ENCODE data around the gene CAV2. TPM values are rescaled to one million over a fixed set of nuclear protein-coding genes. Genes with fewer than 3 reads are reported as not detected.

CAV2 gene
- total and polyA plus RNA-seq, 9 of the 15 experiments (the other 6 are each of a cell fraction or from before 2014, with no cell fraction given) = 16.1 to 137 (median 38.3) TPM

DNA sequence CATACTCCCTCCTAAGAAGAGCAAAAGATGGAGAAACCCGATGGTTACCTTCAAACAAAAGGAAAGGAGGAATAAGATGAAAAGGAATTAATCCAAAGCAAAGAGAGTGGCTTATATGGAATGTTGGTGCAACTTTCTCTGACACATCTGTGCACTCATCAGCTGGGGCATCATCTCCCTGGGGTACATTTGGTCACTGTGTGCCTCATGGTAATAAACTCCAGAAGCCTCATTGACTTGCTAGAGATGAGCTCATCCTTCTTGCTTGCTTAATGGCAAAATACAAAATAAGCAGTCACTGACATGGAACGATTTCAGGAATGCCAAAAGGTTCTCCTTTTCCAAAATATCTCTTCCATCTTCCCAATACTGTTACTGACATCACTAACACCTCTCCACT is 47.8 kb downstream of the CAV2 start:
- no peak for DNase-seq (ENCODE audit: extremely low read depth in 1 of 4, low spot score in 3 of 4)
- no TSS peak for BruUV-seq (replicated peaks)
- H3K27ac ChIP-seq (ENCODE audit: extremely low read depth, low read depth, low read length) = no peak overlapping the region
- H3K79me2 ChIP-seq (ENCODE audit: control insufficient read depth, insufficient read depth, low read length) = no peaks in the 10 kb centered on the region
- no peak for TF ChIP-seq ZNF717 (CRISPR knock-in tag; IDR thresholded peaks at IDR 0.05)
- TF ChIP-seq, protein P1, sequence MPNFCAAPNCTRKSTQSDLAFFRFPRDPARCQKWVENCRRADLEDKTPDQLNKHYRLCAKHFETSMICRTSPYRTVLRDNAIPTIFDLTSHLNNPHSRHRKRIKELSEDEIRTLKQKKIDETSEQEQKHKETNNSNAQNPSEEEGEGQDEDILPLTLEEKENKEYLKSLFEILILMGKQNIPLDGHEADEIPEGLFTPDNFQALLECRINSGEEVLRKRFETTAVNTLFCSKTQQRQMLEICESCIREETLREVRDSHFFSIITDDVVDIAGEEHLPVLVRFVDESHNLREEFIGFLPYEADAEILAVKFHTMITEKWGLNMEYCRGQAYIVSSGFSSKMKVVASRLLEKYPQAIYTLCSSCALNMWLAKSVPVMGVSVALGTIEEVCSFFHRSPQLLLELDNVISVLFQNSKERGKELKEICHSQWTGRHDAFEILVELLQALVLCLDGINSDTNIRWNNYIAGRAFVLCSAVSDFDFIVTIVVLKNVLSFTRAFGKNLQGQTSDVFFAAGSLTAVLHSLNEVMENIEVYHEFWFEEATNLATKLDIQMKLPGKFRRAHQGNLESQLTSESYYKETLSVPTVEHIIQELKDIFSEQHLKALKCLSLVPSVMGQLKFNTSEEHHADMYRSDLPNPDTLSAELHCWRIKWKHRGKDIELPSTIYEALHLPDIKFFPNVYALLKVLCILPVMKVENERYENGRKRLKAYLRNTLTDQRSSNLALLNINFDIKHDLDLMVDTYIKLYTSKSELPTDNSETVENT (CRISPR knock-in tag; IDR thresholded peaks at IDR 0.05) = no peak
- no peak for TF ChIP-seq SIN3B (IDR thresholded peaks at IDR 0.05; ENCODE audit: low read depth)
- TF ChIP-seq SAFB (IDR thresholded peaks at IDR 0.05; ENCODE audit: borderline replicate concordance, low read depth, low read length) = no peak
- TF ChIP-seq SRF (CRISPR knock-in tag; IDR thresholded peaks at IDR 0.05) = no peak
- TF ChIP-seq BRCA1 (IDR thresholded peaks at IDR 0.05) = no peak
- TF ChIP-seq BRCA1 (CRISPR knock-in tag; IDR thresholded peaks at IDR 0.05) = no peak
- no peak for TF ChIP-seq NCOR1 (IDR thresholded peaks at IDR 0.05)
- TF ChIP-seq ZNF778 (CRISPR knock-in tag; IDR thresholded peaks at IDR 0.05) = no peak
- TF ChIP-seq YY1 (IDR thresholded peaks at IDR 0.05; ENCODE audit: borderline replicate concordance in 1 of 3, control insufficient read depth in 1 of 3, extremely low read depth in 1 of 3, insufficient read depth in 3 of 3, insufficient read length in 1 of 3, insufficient replicate concordance in 2 of 3, low read depth in 1 of 3, low read length in 2 of 3) = no peak
- TF ChIP-seq PML (IDR thresholded peaks at IDR 0.05; ENCODE audit: low read length) = no peak
- no peak for TF ChIP-seq ZNF324 (CRISPR knock-in tag; IDR thresholded peaks at IDR 0.05)
- no peak for TF ChIP-seq MEF2D (tag; conservative IDR thresholded peaks at IDR 0.05; ENCODE audit: low read depth)
- TF ChIP-seq ZNF76 (CRISPR knock-in tag; IDR thresholded peaks at IDR 0.05; ENCODE audit: borderline replicate concordance) = no peak
- TF ChIP-seq STAT5A (IDR thresholded peaks at IDR 0.05; ENCODE audit: borderline replicate concordance, low read length) = no peak
- no peak for TF ChIP-seq NONO (IDR thresholded peaks at IDR 0.05; ENCODE audit: low read depth in 2 of 2, low read length in 1 of 2)
- no peak for FAIRE-seq
- H3K9ac ChIP-seq (ENCODE audit: insufficient read depth in 1 of 2, low read depth in 2 of 2, low read length in 2 of 2) = no peak overlapping the region
- ChIA-PET CTCF (ENCODE audit: low intra/inter-chr PET ratio) (no interaction called here), POLR2A (interaction anchor here (1.0 kb wide), 1 partner anchor 12 kb away, joined by 3 read pairs; no protein-coding TSS in a partner anchor)
- no peaks in the 10 kb centered on the region for H3K9me1 ChIP-seq (ENCODE audit: control insufficient read depth, insufficient read depth, low read length)
- H2AFZ ChIP-seq (ENCODE audit: low read depth, low read length) = no peak overlapping the region
- H3K4me2 ChIP-seq (ENCODE audit: insufficient read depth, low read length) = no peak overlapping the region
- 4% methylated on average over 2 of the region's 2 CpGs for WGBS (ENCODE audit: insufficient coverage, low coverage, missing lambda C conversion rate)
- in situ Hi-C loops (cut with MboI) (no loop called here), intact Hi-C loops (cut with micrococcal nuclease) (no loop called here)
- peaks cover 6 to 10% of the 10 kb centered on the region in 2 experiments; a peak in 2 of 5 replicates for H3K27me3 ChIP-seq (ENCODE audit: control insufficient read depth in 2 of 2, insufficient read depth in 2 of 2, low read length in 2 of 2)
- no peaks in the 10 kb centered on the region for H3K9me3 ChIP-seq (replicated peaks; ENCODE audit: control insufficient read depth, insufficient read depth, low read depth, low read length)
- no peaks in the 10 kb centered on the region for H3K36me3 ChIP-seq (ENCODE audit: control insufficient read depth, insufficient read depth, low read length)
- peaks cover 0 to 2% of the 10 kb centered on the region in 2 experiments; a peak in 2 of 5 replicates for H3K4me1 ChIP-seq (replicated peaks in 1 of 2; ENCODE audit: control insufficient read depth in 2 of 2, insufficient read depth in 2 of 2, low read length in 2 of 2)
- no peak overlapping the region for H3K4me3 ChIP-seq
- no peak for ATAC-seq
- H4K20me1 ChIP-seq (replicated peaks; ENCODE audit: control insufficient read depth, insufficient read depth, low read length) = no peaks in the 10 kb centered on the region

Data from K562 (cell line).